NCI-H345 (cell line): ENCODE results near the gene PGP.

Experiments
- DNase-seq: peaks from one replicate; lab custom pipeline; 2025; lab: John Stamatoyannopoulos, UW

PGP gene

GRCh38 chr16:2163211-2163881, 51.3 kb downstream of the PGP start:
- no peak for DNase-seq

- DNase-seq, result no peak
These were observed 51.9 kb downstream of the PGP start for GRCh38 chr16:2162676-2163118.

DNA sequence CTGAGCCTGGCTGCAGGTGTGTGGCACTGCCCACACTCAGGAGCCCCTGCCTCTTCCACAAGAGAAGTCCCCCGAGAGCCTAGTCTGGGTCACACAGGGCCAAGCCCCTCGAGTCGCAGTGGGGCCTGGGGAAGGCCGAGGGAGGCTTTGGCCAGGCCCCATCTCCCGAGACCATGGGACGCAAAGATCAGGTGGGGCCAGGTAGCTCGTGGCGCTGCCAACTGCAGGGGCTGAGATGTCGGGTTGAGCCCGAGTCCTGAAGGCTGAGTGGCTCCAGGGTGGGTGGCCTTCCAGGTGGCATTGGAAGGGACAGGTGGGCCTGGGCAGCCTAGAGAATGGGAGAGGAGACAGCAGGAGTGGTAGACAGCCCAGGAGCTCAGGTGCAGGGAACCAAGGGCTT, 52.7 kb downstream of the PGP start:
- DNase-seq, result no peak
